Heart right ventricle (tissue), 16 donors: ENCODE results near the gene NCLN. TPM values are rescaled to one million over a fixed set of nuclear protein-coding genes. Genes with fewer than 3 reads are reported as not detected.

Experiments used
- ATAC-seq, 8 donors: fragments of 200-7000 bp; cut with Tn5 transposase; one replicate each; pipeline ENCODE4 v1.9.1; 2020; ENCODE audit warnings: mild to moderate bottlenecking in 8 of 8, moderate library complexity in 8 of 8, moderate number of reproducible peaks in 1 of 8
- DNase-seq, 2 donors: peaks; one replicate each; pipeline ENCODE4 v3.0.0-alpha.2; 2020
- H3K27ac ChIP-seq, 10 donors: fragments of 200-600 bp; sonication (generic) in 2 of 10; one replicate each; pipeline versions ENCODE4 v1.5.0 to v1.8.0; 2020 to 2022; ENCODE audit warnings: mild to moderate bottlenecking in 3 of 10
- H3K27me3 ChIP-seq, 7 donors: fragments of 200-600 bp; one replicate each; pipeline ENCODE4 v1.8.0; 2021 to 2022; ENCODE audit warnings: mild to moderate bottlenecking in 2 of 7
- H3K36me3 ChIP-seq, 9 donors: fragments of 200-600 bp; sonication (generic) in 1 of 9; one replicate each; pipeline versions ENCODE4 v1.5.0 to v1.8.0; 2020 to 2022; ENCODE audit warnings: mild to moderate bottlenecking in 2 of 9
- H3K4me1 ChIP-seq, 9 donors: fragments of 200-600 bp; sonication (generic) in 1 of 9; one replicate each; pipeline versions ENCODE4 v1.5.0 to v1.8.0; 2020 to 2022; ENCODE audit warnings: mild to moderate bottlenecking in 4 of 9
- H3K4me3 ChIP-seq, 10 donors: fragments of 200-600 bp; sonication (generic) in 2 of 10; one replicate each; pipeline versions ENCODE4 v1.5.0 to v1.8.0; 2020 to 2022; ENCODE audit warnings: mild to moderate bottlenecking in 7 of 10, moderate library complexity in 2 of 10
- H3K9me3 ChIP-seq, 11 donors: fragments of 200-600 bp in 10 of 11; sonication (generic) in 2 of 11; one replicate each; pipeline versions ENCODE4 v1.5.0 to v1.8.0; 2013 to 2022; ENCODE audit warnings: mild to moderate bottlenecking in 2 of 11, control low read depth in 1 of 11, moderate library complexity in 1 of 11
- WGBS, 2 donors: extraction: QIAGEN DNeasy Blood & Tissue Kit; methylation state at CpG; one replicate each; pipeline ENCODE4 v1.1.7; 2013; ENCODE audit warnings: inconsistent platforms in 1 of 2; 5-methylcytosine and 5-hydroxymethylcytosine counted together
- intact Hi-C, 10 donors: fragments of 100-400 bp; cut with DNase I; formaldehyde crosslinking; loops; one replicate each; pipeline versions ENCODE4 v1.11.1 to v1.14.2; 2022
- polyA plus RNA-seq, 2 donors: library from polyadenylated mRNA; stranded (reverse); fragments of 200-250 nt; gene quantifications; one replicate each; pipeline ENCODE4 v1.2.3, GENCODE V29; 2013
- total RNA-seq, 10 donors: library from RNA; stranded (reverse); fragmentation: NEBNext Ultra II Directional in 3 of 10; extraction: Animal tissue kit (Norgen Biotek cat#: 25700) in 3 of 10; gene quantifications; one replicate each; pipeline versions ENCODE4 v1.2.1 to v1.2.4, GENCODE V29; 2021 to 2023
- TF ChIP-seq, protein P1 (sequence below), 9 donors: fragments of 200-600 bp; sonication (generic) in 2 of 9; IDR thresholded peaks; one replicate each; pipeline versions ENCODE4 v1.5.0 to v1.8.0; 2021 to 2022; ENCODE audit warnings: antibody characterized with exemption in 9 of 9, mild to moderate bottlenecking in 5 of 9, moderate library complexity in 1 of 9
- donor health status: Arrhythmogenic right ventricular cardiomyopathy.
- donor health status: ischemic (EF 13 %, LVEDD 7.1; RV severe dilation, severe dysfunction).
- donor health status: healthy with polysubstance abuse.
- donor health status: DM: no; HTN: yes; CAD: no.
- donor health status: DM: no; HTN: no; CAD: no.
- donor health status: ischemic (EF 25% LVEDD 6.9; RV normal size, moderate dysfunction).
- donor health status: ischemic (EF 25% LVEDD 5.7; RV mildly dilated, moderate dysfunction).
- donor health status: healthy.
- donor health status: DM: yes; HTN: yes; CAD: no.
- donor health status: Ischemic cardiomyopathy.
- donor health status: ischemic (EF 35%, LVEDD 5.7; RV mildly dilated, moderate dysfunction).
- donor health status: nonischemic (EF 11% LVEDD 7.7; RV severe dilation, severe dysfunction).
- donor health status: DM: yes; HTN: yes; CAD: no.
- donor health status: PGD.
- donor health status: ischemic (EF 29% LVEDD 5.4; RV normal size, mild dysfunction).
- donor health status: nonischemic (EF 23%, LVEDD 6.1; RV moderate dilation, normal function).

The NCLN gene
- total and polyA plus RNA-seq, 12 donors = 17.1 to 43.6 (median 27.9) TPM

DNA sequence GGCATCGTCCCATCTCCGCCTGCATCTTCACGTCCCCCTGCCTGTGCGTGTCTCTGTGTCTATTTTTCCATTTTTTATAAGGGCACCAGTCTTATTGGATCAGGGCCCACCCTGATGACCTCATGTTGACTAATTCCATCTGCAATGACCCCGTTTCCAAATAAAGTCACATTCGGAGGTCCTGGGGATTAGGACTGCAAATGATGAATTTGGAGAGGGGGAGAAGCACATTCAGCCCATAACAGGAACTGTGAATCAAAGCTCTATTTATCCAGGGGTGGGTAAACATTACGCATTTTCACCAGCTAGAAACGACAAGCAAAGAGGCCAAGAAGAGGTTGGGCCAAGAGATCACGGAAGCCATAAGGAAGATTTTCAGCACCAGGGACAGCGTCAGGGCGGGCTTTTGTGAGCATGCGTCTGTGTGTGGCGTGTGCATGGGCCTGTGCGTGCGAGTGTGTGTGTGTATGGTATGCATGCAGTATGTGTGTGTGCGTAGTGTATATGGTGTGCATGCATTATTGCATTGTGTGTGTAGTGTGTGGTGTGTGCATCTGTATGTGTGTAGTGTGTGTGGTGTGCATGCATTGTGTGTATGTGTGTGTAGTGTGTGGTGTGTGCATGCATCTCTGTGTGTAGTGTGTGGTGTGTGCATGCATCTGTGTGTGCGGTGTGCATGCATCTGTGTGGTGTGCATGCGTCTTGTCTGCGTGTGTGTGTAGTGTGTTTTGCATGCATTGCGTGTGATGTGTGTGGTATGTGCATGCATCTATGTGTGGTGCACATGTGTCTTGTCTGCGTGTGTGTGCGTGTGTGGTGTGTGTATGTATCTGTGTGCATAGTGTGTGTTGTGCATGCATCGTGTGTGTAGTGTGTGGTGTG is 58.3 kb downstream of the NCLN start:
- DNase-seq = peak; percentile 29 to 31
- TF ChIP-seq, protein P1, sequence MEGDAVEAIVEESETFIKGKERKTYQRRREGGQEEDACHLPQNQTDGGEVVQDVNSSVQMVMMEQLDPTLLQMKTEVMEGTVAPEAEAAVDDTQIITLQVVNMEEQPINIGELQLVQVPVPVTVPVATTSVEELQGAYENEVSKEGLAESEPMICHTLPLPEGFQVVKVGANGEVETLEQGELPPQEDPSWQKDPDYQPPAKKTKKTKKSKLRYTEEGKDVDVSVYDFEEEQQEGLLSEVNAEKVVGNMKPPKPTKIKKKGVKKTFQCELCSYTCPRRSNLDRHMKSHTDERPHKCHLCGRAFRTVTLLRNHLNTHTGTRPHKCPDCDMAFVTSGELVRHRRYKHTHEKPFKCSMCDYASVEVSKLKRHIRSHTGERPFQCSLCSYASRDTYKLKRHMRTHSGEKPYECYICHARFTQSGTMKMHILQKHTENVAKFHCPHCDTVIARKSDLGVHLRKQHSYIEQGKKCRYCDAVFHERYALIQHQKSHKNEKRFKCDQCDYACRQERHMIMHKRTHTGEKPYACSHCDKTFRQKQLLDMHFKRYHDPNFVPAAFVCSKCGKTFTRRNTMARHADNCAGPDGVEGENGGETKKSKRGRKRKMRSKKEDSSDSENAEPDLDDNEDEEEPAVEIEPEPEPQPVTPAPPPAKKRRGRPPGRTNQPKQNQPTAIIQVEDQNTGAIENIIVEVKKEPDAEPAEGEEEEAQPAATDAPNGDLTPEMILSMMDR (IDR thresholded peaks at IDR 0.05) = no peak
- Histone ChIP-seq H3K4me3 (no peak overlapping the region), H3K36me3 (no peaks in the 10 kb centered on the region), H3K9me3 (no peaks in the 10 kb centered on the region), H3K27ac (no peak overlapping the region), H3K27me3 (peaks cover 0 to 18% (median 8%) of the 10 kb centered on the region in 7 donors), H3K4me1 (no peaks in the 10 kb centered on the region)
- ATAC-seq = peak in 2 of 8 donors; percentile 22 to 42
- intact Hi-C loops = no loop called here
- WGBS, 2 donors = 41 to 42% methylated on average over 23 of the region's 23 CpGs

DNA sequence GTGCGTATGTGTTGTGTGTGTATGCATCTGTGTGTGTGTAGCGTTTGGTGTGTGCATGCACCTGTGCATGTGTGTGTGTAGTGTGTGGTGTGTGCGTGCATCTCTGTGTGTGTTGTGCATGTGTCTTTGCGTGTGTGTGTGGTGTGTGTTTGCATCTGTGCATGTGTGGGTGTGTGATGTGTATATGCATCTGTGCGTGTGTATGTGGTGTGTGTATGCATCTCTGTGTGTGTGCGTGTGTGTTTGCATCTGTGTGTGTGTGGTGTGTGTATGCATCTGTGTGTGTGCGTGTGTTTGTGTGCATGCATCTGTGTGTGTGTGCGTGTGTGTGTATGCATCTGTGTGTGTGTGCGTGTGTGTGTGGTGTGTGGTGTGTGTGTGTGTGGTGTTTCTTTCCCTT is 59.3 kb downstream of the NCLN start:
- H3K4me1 ChIP-seq = no peaks in the 10 kb centered on the region

DNA sequence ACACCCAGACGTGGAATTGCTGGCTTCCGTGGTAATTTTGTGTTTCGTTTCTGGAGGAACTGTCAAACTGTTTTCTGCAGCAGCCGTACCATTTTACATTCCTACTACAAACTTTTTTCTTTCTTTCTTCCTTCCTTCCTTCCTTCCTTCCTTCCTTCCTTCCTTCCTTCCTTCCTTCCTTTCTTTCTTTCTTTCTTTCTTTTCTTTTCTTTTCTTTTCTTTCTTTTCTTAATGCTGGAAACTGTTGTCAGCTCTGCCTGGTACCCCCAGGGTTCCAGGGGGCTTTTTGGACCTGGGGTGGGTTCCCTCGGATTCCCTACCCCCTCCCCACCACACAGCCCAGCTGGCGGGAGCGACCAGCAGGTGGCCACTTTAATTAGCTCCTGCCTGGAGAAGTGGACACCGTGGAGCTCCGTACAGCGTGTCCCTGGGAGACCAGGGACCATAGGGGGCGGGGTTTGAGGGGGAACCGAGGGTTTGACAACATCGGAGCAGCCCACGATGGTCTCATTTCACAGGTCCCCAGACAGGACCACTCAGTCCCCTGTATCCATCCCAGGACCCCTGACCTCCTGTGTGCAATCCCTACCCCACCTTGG is 63.1 kb downstream of the NCLN start:
- TF ChIP-seq, protein P1 (IDR thresholded peaks at IDR 0.05) = no peak
- intact Hi-C loops = no loop called here

More for the DNA sequence above, 59.3 kb downstream of the NCLN start:
- intact Hi-C loops = no loop called here
- ATAC-seq (no peak), DNase-seq (no peak)
- 91 to 94% methylated on average over 9 of the region's 9 CpGs for WGBS, 2 donors
- peaks cover 0 to 26% (median 10%) of the 10 kb centered on the region in 7 donors for H3K27me3 ChIP-seq
- no peak overlapping the region for H3K4me3 ChIP-seq
- no peaks in the 10 kb centered on the region for H3K9me3 ChIP-seq
- no peak overlapping the region for H3K27ac ChIP-seq
- H3K36me3 ChIP-seq = no peaks in the 10 kb centered on the region
- TF ChIP-seq, protein P1 (IDR thresholded peaks at IDR 0.05) = no peak

DNA sequence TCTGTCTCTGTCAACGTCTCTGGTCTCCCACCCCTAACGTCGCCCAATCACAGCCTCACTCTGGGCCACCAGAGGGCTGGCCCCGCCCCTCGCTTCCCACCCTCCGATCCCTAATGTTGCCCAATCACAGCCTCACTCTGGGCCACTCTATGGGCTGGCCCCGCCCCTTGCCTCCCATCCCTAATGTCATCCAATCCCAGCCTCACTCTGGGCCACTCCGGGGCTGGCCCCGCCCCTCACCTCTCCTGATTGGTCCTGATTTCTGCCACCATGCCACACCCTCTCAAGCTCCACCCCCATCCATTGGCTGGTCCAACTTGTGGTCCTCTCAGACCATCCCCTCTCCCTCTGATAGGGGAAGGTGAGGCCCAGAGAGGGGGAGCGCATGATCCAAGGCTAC is 63.7 kb downstream of the NCLN start:
- Histone ChIP-seq H3K4me1 (no peaks in the 10 kb centered on the region), H3K27me3 (peaks cover 0 to 32% (median 9%) of the 10 kb centered on the region in 7 donors), H3K27ac (no peak overlapping the region), H3K9me3 (peaks cover 0 to 15% (median 4%) of the 10 kb centered on the region in 11 donors), H3K36me3 (no peaks in the 10 kb centered on the region), H3K4me3 (no peak overlapping the region)
- TF ChIP-seq, protein P1 (IDR thresholded peaks at IDR 0.05) = no peak
- intact Hi-C loops = no loop called here
- peak in 1 of 8 donors; percentile 26 for ATAC-seq
- DNase-seq = no peak
- 80 to 81% methylated on average over 10 of the region's 10 CpGs for WGBS, 2 donors

More for the DNA sequence above, 63.1 kb downstream of the NCLN start:
- peaks cover 0 to 12% (median 4%) of the 10 kb centered on the region in 11 donors for H3K9me3 ChIP-seq
- WGBS, 2 donors = 43 to 44% methylated on average over 14 of the region's 14 CpGs
- no peak overlapping the region for H3K27ac ChIP-seq
- H3K4me1 ChIP-seq = no peaks in the 10 kb centered on the region
- DNase-seq (no peak), ATAC-seq (no peak)
- no peaks in the 10 kb centered on the region for H3K36me3 ChIP-seq
- no peak overlapping the region for H3K4me3 ChIP-seq
- H3K27me3 ChIP-seq = peaks cover 0 to 32% (median 9%) of the 10 kb centered on the region in 7 donors
